ENCODE data around the gene DTNB. TPM values are rescaled to one million over a fixed set of nuclear protein-coding genes. Genes with fewer than 3 reads are reported as not detected.
A peak's percentile ranks its signal among the peaks of the same experiment; 100 is the strongest.

DTNB gene
- total and polyA plus RNA-seq, 2 experiments from 2014 or later, result 10.3 to 13.9 TPM

DNA sequence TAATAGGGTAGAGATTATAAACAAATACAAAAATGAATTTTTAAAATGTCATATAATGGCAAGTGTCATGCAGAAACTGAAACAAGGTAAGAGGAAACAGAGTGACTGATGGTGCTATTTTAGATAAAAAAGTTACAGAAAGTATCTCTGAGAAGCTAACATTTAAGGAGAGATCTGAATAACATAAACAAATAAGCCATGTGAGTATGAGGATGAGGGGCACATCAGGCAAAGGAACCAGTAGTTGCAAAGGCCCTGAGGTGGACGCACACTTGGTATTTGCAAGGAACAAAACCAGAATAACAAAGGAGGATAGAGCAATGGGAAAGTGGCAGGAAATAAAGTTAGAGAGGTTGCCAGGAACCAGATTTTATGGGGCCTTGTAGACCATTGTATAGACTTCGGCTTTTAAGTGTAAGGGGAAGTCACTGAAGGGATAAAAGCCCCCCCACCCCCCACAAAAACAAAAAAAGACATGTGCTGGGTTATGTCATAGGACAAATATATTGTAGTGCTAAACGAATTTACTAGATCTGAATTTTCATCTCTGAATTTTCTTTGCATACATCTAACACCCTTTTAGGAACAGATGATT lies 159.2 kb downstream of the DTNB start:
- WGBS (ENCODE audit: low lambda C conversion rate, missing lambda C conversion rate), result 78% methylated on average over 3 of the region's 3 CpGs
- H3K4me1 ChIP-seq (ENCODE audit: insufficient read depth), result peaks cover 22% of the 10 kb centered on the region
- H2AFZ ChIP-seq, result no peak overlapping the region
- H3K27me3 ChIP-seq, result no peaks in the 10 kb centered on the region
- no peaks in the 10 kb centered on the region for H3K9me3 ChIP-seq (ENCODE audit: low read depth)
- H3K9me2 ChIP-seq (replicated peaks; ENCODE audit: insufficient read depth), result no peaks in the 10 kb centered on the region
- TF ChIP-seq EZH2 (IDR thresholded peaks at IDR 0.05; ENCODE audit: borderline replicate concordance) (no peak), EZH2phosphoT487 (IDR thresholded peaks at IDR 0.05; ENCODE audit: low read depth, severe bottlenecking, unreplicated experiment) (no peak), CTCF (IDR thresholded peaks at IDR 0.05; ENCODE audit: poor library complexity) (no peak)
- H3K27ac ChIP-seq, result peak overlapping the region; percentile 0
- H3K4me2 ChIP-seq, result no peak overlapping the region
- H3K4me3 ChIP-seq, result no peak overlapping the region
- DNase-seq (ENCODE audit: low spot score), result no peak
- no peaks in the 10 kb centered on the region for H3K79me2 ChIP-seq
- H3K36me3 ChIP-seq (replicated peaks; ENCODE audit: insufficient read depth, low read depth), result no peaks in the 10 kb centered on the region
- H4K20me1 ChIP-seq (ENCODE audit: insufficient read depth, poor library complexity, severe bottlenecking), result no peaks in the 10 kb centered on the region

DNA sequence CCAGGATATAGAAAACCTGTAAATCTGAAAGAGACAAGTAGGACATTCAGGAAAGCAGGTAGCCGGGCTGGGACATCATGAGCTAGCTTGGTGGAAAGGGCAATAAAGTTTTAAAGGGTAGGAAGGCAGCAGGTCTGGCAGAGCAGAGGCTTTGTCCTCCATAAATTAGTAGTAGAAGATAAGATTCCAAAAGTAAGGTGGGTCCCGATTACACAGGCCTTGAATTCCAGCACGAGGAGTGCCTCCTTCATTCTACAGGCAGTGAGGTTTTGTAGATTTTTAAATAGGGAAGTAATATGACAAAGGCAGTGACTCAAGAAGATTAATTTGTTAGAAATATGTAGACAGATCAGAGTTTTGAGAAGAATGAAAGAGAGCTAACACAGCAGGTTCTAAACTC lies 160.7 kb downstream of the DTNB start:
- peak overlapping the region; percentile 71 for H3K27ac ChIP-seq
- TF ChIP-seq EZH2phosphoT487 (IDR thresholded peaks at IDR 0.05; ENCODE audit: low read depth, severe bottlenecking, unreplicated experiment) (no peak), CTCF (IDR thresholded peaks at IDR 0.05; ENCODE audit: poor library complexity) (no peak), EZH2 (IDR thresholded peaks at IDR 0.05; ENCODE audit: borderline replicate concordance) (no peak)
- no peaks in the 10 kb centered on the region for H3K27me3 ChIP-seq
- no peaks in the 10 kb centered on the region for H3K79me2 ChIP-seq
- no peak overlapping the region for H3K4me3 ChIP-seq
- DNase-seq (ENCODE audit: low spot score), result peak; percentile 16
- H3K4me2 ChIP-seq, result peak overlapping the region; percentile 39
- H4K20me1 ChIP-seq (ENCODE audit: insufficient read depth, poor library complexity, severe bottlenecking), result no peaks in the 10 kb centered on the region
- WGBS (ENCODE audit: low lambda C conversion rate, missing lambda C conversion rate), result 33% methylated on average over 3 of the region's 3 CpGs
- H3K36me3 ChIP-seq (replicated peaks; ENCODE audit: insufficient read depth, low read depth), result no peaks in the 10 kb centered on the region
- no peaks in the 10 kb centered on the region for H3K9me2 ChIP-seq (replicated peaks; ENCODE audit: insufficient read depth)
- peaks cover 22% of the 10 kb centered on the region for H3K4me1 ChIP-seq (ENCODE audit: insufficient read depth)
- no peaks in the 10 kb centered on the region for H3K9me3 ChIP-seq (ENCODE audit: low read depth)
- no peak overlapping the region for H2AFZ ChIP-seq

DNA sequence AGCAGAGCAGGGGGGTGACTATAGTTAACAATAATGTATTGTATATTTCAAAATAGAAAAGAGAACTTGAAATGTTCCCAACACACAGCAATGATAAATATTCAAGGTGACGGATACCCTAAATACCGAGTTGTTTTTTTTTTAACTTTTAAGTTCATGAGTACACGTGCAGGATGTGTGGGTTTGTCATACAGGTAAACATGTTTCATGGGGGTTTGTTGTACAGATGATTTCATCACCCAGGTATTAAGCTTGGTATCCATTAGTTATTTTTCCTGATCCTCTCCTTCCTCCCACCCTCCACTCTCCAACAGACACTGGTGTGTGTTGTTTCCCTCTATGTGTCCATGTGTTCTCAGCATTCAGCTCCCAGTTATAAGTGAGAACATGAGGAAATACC lies 167.2 kb downstream of the DTNB start:
- Histone ChIP-seq H3K36me3 (replicated peaks; ENCODE audit: insufficient read depth, low read depth) (no peaks in the 10 kb centered on the region), H3K27ac (no peak overlapping the region), H4K20me1 (ENCODE audit: insufficient read depth, poor library complexity, severe bottlenecking) (no peaks in the 10 kb centered on the region), H3K79me2 (no peaks in the 10 kb centered on the region), H3K4me3 (no peak overlapping the region), H3K9me2 (replicated peaks; ENCODE audit: insufficient read depth) (no peaks in the 10 kb centered on the region), H2AFZ (no peak overlapping the region), H3K4me2 (no peak overlapping the region), H3K4me1 (ENCODE audit: insufficient read depth) (no peaks in the 10 kb centered on the region), H3K27me3 (no peaks in the 10 kb centered on the region), H3K9me3 (ENCODE audit: low read depth) (no peaks in the 10 kb centered on the region)
- WGBS (ENCODE audit: low lambda C conversion rate, missing lambda C conversion rate), result 94% methylated on average over 3 of the region's 3 CpGs
- TF ChIP-seq CTCF (IDR thresholded peaks at IDR 0.05; ENCODE audit: poor library complexity), result no peak
- TF ChIP-seq EZH2 (IDR thresholded peaks at IDR 0.05; ENCODE audit: borderline replicate concordance), result no peak
- TF ChIP-seq EZH2phosphoT487 (IDR thresholded peaks at IDR 0.05; ENCODE audit: low read depth, severe bottlenecking, unreplicated experiment), result no peak
- no peak for DNase-seq (ENCODE audit: low spot score)
